ENCODE results near the gene PUSL1. TPM values are rescaled to one million over a fixed set of nuclear protein-coding genes. Genes with fewer than 3 reads are reported as not detected.

Gene PUSL1
- total RNA-seq, 1 donor = 29.3 TPM

- H3K27me3 ChIP-seq (ENCODE audit: insufficient read depth, low read length) = no peaks in the 10 kb centered on the region
- peaks cover 13% of the 10 kb centered on the region for H3K4me1 ChIP-seq (ENCODE audit: insufficient read depth, low read length)
- TF ChIP-seq, protein P1, sequence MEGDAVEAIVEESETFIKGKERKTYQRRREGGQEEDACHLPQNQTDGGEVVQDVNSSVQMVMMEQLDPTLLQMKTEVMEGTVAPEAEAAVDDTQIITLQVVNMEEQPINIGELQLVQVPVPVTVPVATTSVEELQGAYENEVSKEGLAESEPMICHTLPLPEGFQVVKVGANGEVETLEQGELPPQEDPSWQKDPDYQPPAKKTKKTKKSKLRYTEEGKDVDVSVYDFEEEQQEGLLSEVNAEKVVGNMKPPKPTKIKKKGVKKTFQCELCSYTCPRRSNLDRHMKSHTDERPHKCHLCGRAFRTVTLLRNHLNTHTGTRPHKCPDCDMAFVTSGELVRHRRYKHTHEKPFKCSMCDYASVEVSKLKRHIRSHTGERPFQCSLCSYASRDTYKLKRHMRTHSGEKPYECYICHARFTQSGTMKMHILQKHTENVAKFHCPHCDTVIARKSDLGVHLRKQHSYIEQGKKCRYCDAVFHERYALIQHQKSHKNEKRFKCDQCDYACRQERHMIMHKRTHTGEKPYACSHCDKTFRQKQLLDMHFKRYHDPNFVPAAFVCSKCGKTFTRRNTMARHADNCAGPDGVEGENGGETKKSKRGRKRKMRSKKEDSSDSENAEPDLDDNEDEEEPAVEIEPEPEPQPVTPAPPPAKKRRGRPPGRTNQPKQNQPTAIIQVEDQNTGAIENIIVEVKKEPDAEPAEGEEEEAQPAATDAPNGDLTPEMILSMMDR (IDR thresholded peaks at IDR 0.05; ENCODE audit: extremely low read depth, low read depth, low read length) = no peak
- H4K20me1 ChIP-seq (ENCODE audit: insufficient read depth, low read length) = peaks cover 32% of the 10 kb centered on the region
- H3K79me2 ChIP-seq (ENCODE audit: insufficient read depth, low read length) = peaks cover 50% of the 10 kb centered on the region
- H3K27ac ChIP-seq (ENCODE audit: low read depth, low read length) = no peak overlapping the region
- no peak overlapping the region for H2AFZ ChIP-seq (ENCODE audit: low read length)
- H3K9me3 ChIP-seq (ENCODE audit: low read depth, low read length) = no peaks in the 10 kb centered on the region
- no peak overlapping the region for H3K4me3 ChIP-seq (ENCODE audit: insufficient read depth, low read length)
- peaks cover 42% of the 10 kb centered on the region for H3K36me3 ChIP-seq (ENCODE audit: insufficient read depth, low read length)
- H3K4me2 ChIP-seq (ENCODE audit: insufficient read depth, low read length) = no peak overlapping the region
- DNase-seq (ENCODE audit: insufficient read length, low spot score, missing footprints) = no peak
These were observed 3.0 kb downstream of the PUSL1 start for GRCh38 chr1:1311107-1312104.

DNA sequence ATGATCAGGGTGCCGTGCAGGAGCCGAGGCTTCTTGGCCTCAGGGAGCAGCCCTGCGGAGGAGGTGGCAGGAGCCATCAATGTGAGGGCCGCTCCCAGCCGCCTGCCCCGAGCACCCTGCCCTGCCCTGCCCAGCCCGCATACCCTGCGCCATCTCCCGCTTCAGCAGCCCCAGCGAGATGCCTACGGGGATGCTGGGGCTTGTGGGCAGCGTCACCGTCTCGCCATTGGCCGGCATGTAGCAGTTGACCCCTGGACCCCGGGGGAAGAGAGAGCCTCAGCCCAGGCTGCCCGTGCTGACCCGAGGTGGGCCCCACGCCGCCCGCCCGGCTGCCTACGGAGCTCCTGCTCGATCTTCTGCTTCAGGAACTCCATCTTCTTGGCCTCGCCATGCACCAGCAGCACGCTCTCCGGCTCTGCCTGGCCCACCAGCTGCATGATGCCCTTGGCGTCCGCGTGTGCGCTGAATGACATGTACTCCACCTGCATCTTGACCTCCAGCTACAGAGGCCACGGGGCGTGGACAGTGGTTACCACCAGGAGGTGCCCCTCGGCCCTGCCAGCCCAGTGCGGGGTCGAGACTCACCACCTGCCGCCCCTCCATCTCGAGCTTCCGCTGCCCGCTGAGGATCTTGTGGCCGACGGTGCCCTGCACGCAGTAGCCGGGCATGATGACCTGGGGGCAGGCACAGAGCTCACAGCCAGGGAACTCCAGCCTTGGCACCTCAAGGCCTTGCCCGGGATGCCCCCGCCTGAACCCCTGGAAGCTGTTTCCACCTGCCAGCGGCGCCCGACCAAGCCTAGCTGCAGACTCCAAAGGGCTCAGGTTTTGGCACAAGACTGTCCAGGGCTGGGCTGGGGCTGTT is 4.3 kb downstream of the PUSL1 start:
- no peak overlapping the region for H3K4me2 ChIP-seq (ENCODE audit: insufficient read depth, low read length)
- H3K27ac ChIP-seq (ENCODE audit: low read depth, low read length) = no peak overlapping the region
- no peaks in the 10 kb centered on the region for H3K9me3 ChIP-seq (ENCODE audit: low read depth, low read length)
- no peak for DNase-seq (ENCODE audit: insufficient read length, low spot score, missing footprints)
- H3K79me2 ChIP-seq (ENCODE audit: insufficient read depth, low read length) = peaks cover 46% of the 10 kb centered on the region
- H3K36me3 ChIP-seq (ENCODE audit: insufficient read depth, low read length) = peaks cover 50% of the 10 kb centered on the region
- no peaks in the 10 kb centered on the region for H3K27me3 ChIP-seq (ENCODE audit: insufficient read depth, low read length)
- no peak overlapping the region for H2AFZ ChIP-seq (ENCODE audit: low read length)
- H4K20me1 ChIP-seq (ENCODE audit: insufficient read depth, low read length) = peaks cover 28% of the 10 kb centered on the region
- TF ChIP-seq, protein P1 (IDR thresholded peaks at IDR 0.05; ENCODE audit: extremely low read depth, low read depth, low read length) = no peak
- H3K4me1 ChIP-seq (ENCODE audit: insufficient read depth, low read length) = peaks cover 5% of the 10 kb centered on the region
- no peak overlapping the region for H3K4me3 ChIP-seq (ENCODE audit: insufficient read depth, low read length)

DNA sequence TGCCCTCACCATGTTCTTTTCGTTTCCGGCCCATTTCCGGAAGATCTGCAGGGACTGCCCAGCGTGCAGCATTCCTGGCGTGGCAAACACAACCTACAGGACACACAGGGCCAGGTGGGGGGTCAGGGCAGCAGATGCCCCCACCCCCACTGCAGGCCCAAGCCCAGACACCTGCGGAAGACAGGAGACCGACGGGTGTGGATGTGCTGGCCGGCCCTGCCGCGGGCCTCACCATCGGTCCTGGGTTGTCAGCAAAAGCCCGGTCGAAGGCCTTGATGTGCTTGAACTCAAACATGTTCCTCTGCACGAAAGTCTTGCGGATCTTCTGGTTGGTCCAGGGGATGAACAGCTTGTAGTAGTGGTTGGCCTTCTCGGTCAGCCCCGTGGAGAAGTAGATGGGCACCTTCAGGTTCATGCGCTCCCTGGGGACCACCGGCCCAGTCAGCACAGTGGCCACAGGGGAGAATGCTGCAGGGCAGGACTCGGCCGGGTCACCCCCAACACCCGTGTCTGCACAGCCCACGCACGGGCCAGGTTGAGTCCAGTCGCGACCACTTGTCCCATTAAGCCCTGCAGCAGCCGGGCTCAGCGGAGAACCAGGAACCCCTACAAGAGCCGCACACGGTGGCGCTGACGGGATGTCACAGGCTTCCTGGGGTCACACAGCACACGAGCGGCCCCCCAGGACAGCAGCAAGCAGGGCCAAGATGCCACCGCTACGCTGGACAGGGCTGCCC is 5.3 kb downstream of the PUSL1 start:
- Histone ChIP-seq H2AFZ (ENCODE audit: low read length) (no peak overlapping the region), H3K27ac (ENCODE audit: low read depth, low read length) (no peak overlapping the region), H3K36me3 (ENCODE audit: insufficient read depth, low read length) (peaks cover 52% of the 10 kb centered on the region), H3K79me2 (ENCODE audit: insufficient read depth, low read length) (peaks cover 49% of the 10 kb centered on the region), H4K20me1 (ENCODE audit: insufficient read depth, low read length) (peaks cover 30% of the 10 kb centered on the region), H3K4me3 (ENCODE audit: insufficient read depth, low read length) (no peak overlapping the region), H3K9me3 (ENCODE audit: low read depth, low read length) (no peaks in the 10 kb centered on the region), H3K4me1 (ENCODE audit: insufficient read depth, low read length) (peaks cover 13% of the 10 kb centered on the region), H3K27me3 (ENCODE audit: insufficient read depth, low read length) (no peaks in the 10 kb centered on the region), H3K4me2 (ENCODE audit: insufficient read depth, low read length) (no peak overlapping the region)
- DNase-seq (ENCODE audit: insufficient read length, low spot score, missing footprints) = no peak
- TF ChIP-seq, protein P1 (IDR thresholded peaks at IDR 0.05; ENCODE audit: extremely low read depth, low read depth, low read length) = no peak
